Vagina (tissue), 2 donors: Measurements from ENCODE around the gene SPECC1. TPM values are rescaled to one million over a fixed set of nuclear protein-coding genes. Genes with fewer than 3 reads are reported as not detected.
"Not testable (repeated sequence)": the region's sequence is repeated elsewhere in the genome, so short reads cannot be mapped to it uniquely, and the experiment has no call there.

Experiments
- DNase-seq, 2 donors: peaks; one replicate each; pipeline ENCODE4 v3.0.0-alpha.2; 2017; ENCODE audit errors: extremely low spot score in 2 of 2
- H3K27ac ChIP-seq: fragments of 200-600 bp; sonication (generic); one replicate; pipeline ENCODE4 v1.5.1; 2019
- H3K27me3 ChIP-seq: fragments of 200-600 bp; sonication (generic); one replicate; pipeline ENCODE4 v1.5.1; 2019
- H3K36me3 ChIP-seq, 2 donors: fragments of 200-600 bp; sonication (generic); one replicate each; pipeline ENCODE4 v1.5.1; 2017 to 2019
- H3K4me1 ChIP-seq: fragments of 200-600 bp; sonication (generic); one replicate; pipeline ENCODE4 v1.5.1; 2019
- H3K4me3 ChIP-seq, 2 donors: fragments of 200-600 bp; sonication (generic); 1 replicate in 1 of 2; 2 replicates in 1 of 2; pipeline ENCODE4 v1.5.1; 2016 to 2019
- H3K9me3 ChIP-seq: fragments of 200-600 bp; sonication (generic); one replicate; pipeline ENCODE4 v1.5.1; 2019
- POLR2A ChIP-seq, 2 donors: fragments of 450-650 bp; IDR thresholded peaks; one replicate each; pipeline ENCODE4 v1.6.1; 2017; ENCODE audit warnings: antibody characterized with exemption in 2 of 2, mild to moderate bottlenecking in 2 of 2, moderate library complexity in 2 of 2
- POLR2AphosphoS5 ChIP-seq, 2 donors: sonication (generic); formaldehyde crosslinking; IDR thresholded peaks; one replicate each; pipeline ENCODE4 v1.9.0; 2017; ENCODE audit warnings: antibody characterized with exemption in 2 of 2, mild to moderate bottlenecking in 2 of 2, low read depth in 1 of 2; ENCODE audit not compliant: insufficient read depth in 1 of 2
- intact Hi-C: fragments of 100-400 bp; cut with DNase I; formaldehyde crosslinking; loops from one replicate; pipeline ENCODE4 v1.15.1; 2023
- total RNA-seq: library from RNA; depleted of rRNA; stranded (reverse); fragments of >200 nt; gene quantifications from one replicate; pipeline ENCODE4 v1.2.3, GENCODE V29; 2016
- TF ChIP-seq, protein P1 (sequence below), 3 experiments: fragments of 450-650 bp in 2 of 3; fragments of 200-600 bp in 1 of 3; sonication (generic) in 1 of 3; IDR thresholded peaks; one replicate each; pipeline ENCODE4 v1.5.1; 2017 to 2019; ENCODE audit warnings: antibody characterized with exemption in 3 of 3, mild to moderate bottlenecking in 2 of 3, moderate library complexity in 2 of 3

The SPECC1 gene
- total RNA-seq, 1 donor from 2014 or later: 25.3 TPM

DNA sequence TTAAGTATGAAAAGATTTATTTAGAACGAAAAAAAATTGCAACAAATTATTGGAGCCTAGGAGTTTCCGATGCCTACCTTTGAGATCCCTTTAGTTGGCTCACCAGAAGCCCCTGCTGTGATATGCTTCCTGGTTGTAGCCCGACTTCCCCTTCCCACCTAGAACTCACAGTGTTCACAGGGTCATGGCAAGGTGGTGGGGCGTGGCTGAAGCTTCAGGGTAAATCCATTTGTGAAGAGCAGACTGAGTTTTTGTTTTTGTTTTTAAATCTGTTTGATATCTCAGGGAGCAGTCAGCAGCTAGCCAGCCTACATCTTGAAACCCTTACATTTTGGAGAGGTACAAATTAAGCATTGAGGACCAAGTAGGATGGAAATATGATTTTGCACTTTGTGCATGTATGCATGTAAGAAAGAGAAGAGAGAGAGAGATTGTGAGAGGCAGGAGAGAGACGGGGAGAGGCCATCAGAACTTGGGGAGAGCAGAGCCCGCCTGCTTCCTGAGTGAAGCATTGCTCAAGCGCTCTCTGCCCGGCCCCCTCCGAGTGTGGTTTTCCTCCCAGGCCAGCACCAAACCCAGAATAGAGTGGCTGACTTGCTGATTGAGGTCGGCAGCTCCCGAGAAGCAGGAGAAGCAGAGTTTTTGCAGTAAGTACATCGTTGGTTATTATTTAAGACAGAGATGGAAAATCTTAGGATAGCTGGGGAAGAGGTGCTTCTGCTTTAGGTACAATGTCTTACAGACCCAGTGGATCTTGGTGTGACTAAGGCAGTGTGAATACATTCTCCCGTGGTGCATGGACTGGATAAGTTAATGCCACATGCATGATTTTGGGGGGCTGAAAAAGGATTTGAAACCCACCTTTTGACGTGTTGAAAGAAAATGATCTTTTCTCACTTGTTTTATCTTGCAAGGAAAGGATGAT, 64.2 kb downstream of the SPECC1 start:
- peaks cover 7% of the 10 kb centered on the region for H3K4me1 ChIP-seq
- no peaks in the 10 kb centered on the region for H3K27me3 ChIP-seq
- no peak for DNase-seq
- no peaks in the 10 kb centered on the region for H3K9me3 ChIP-seq
- H3K36me3 ChIP-seq: no peaks in the 10 kb centered on the region
- intact Hi-C loops: no loop called here
- peak overlapping the region; percentile 7 for H3K27ac ChIP-seq
- H3K4me3 ChIP-seq: peak overlapping the region; percentile 16 to 30
- TF ChIP-seq POLR2A (IDR thresholded peaks at IDR 0.05): no peak
- TF ChIP-seq POLR2AphosphoS5 (IDR thresholded peaks at IDR 0.05; ENCODE audit: insufficient read depth in 1 of 2, low read depth in 1 of 2): peak in 1 of 2 donors; percentile 42
- TF ChIP-seq, protein P1, sequence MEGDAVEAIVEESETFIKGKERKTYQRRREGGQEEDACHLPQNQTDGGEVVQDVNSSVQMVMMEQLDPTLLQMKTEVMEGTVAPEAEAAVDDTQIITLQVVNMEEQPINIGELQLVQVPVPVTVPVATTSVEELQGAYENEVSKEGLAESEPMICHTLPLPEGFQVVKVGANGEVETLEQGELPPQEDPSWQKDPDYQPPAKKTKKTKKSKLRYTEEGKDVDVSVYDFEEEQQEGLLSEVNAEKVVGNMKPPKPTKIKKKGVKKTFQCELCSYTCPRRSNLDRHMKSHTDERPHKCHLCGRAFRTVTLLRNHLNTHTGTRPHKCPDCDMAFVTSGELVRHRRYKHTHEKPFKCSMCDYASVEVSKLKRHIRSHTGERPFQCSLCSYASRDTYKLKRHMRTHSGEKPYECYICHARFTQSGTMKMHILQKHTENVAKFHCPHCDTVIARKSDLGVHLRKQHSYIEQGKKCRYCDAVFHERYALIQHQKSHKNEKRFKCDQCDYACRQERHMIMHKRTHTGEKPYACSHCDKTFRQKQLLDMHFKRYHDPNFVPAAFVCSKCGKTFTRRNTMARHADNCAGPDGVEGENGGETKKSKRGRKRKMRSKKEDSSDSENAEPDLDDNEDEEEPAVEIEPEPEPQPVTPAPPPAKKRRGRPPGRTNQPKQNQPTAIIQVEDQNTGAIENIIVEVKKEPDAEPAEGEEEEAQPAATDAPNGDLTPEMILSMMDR (IDR thresholded peaks at IDR 0.05): no peak

DNA sequence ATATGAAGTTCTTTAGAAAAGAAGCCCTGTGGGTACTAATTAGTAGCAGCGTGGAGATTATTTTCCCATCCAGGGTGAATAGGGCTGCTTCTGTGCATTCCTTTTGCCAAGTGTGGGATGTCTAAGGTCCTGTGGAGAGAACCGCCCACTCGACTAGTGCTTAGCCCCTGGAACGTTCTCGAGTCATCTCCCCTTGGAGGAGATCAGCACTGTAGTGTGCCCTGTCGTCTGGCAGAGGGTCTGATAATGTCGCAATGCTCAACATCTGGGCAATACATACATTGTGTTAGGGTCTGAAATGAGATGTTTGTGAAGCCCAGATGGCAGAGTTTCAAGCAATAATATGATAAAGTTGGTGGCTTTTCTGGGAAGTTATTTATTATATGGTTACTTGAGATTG, 64.8 kb downstream of the SPECC1 start:
- H3K4me3 ChIP-seq: peak overlapping the region; percentile 16 to 30
- no peaks in the 10 kb centered on the region for H3K36me3 ChIP-seq
- TF ChIP-seq POLR2A (IDR thresholded peaks at IDR 0.05): no peak
- no peak for TF ChIP-seq POLR2AphosphoS5 (IDR thresholded peaks at IDR 0.05; ENCODE audit: insufficient read depth in 1 of 2, low read depth in 1 of 2)
- TF ChIP-seq, protein P1 (IDR thresholded peaks at IDR 0.05): no peak

DNA sequence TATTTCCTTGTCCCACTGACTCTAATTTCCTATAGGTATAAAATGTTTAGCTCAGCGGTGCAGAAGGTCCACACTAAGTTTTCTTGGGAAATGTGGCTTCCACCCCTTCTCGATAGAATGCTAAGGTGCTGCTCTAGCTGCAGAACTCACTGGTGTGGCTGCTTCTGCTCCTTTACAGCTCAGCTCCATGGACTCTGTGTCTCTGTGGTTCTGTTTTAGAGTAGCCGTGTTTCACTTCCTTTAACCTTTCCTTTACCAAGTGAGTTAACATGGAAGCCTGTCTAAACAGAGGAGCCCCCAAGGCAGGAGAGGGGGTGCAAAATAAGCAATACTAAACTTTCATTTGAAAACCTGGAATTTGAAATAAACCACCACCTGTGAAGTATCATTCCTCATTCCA, 65.3 kb downstream of the SPECC1 start:
- peaks cover 7% of the 10 kb centered on the region for H3K4me1 ChIP-seq
- no peaks in the 10 kb centered on the region for H3K36me3 ChIP-seq
- no peak for TF ChIP-seq POLR2A (IDR thresholded peaks at IDR 0.05)
- H3K27ac ChIP-seq: peak overlapping the region; percentile 7
- no peak for DNase-seq
- H3K27me3 ChIP-seq: no peaks in the 10 kb centered on the region
- no peaks in the 10 kb centered on the region for H3K9me3 ChIP-seq
- intact Hi-C loops: no loop called here
- H3K4me3 ChIP-seq: peak overlapping the region in 1 of 2 donors; percentile 16

More for the DNA sequence above, 64.8 kb downstream of the SPECC1 start:
- Histone ChIP-seq H3K27me3 (no peaks in the 10 kb centered on the region), H3K9me3 (no peaks in the 10 kb centered on the region), H3K4me1 (peaks cover 7% of the 10 kb centered on the region), H3K27ac (peak overlapping the region; percentile 7)
- intact Hi-C loops: no loop called here
- DNase-seq: no peak

DNA sequence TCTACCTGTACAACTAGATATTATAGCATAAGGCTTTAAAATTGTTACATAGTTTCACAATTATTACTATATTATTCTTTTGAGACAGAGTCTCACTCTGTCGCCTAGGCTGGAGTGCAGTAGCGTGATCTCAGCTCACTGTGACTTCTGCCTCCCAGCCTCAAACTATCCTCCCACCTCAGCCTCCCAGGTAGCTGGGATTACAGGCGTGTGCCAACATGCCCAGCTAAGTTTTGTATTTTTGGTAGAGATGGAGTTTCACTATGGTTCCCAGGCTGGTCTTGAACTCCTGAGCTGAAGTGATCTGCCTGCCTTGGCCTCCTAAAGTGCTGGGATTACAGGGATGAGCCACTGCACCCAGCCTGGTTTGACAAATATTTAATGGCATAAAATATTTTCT, 67.0 kb downstream of the SPECC1 start:
- H3K27me3 ChIP-seq, H3K9me3 ChIP-seq, H3K4me1 ChIP-seq, H3K36me3 ChIP-seq, H3K4me3 ChIP-seq, intact Hi-C loops, DNase-seq: not testable (repeated sequence)
- H3K27ac ChIP-seq: peak overlapping the region; percentile 47

DNA sequence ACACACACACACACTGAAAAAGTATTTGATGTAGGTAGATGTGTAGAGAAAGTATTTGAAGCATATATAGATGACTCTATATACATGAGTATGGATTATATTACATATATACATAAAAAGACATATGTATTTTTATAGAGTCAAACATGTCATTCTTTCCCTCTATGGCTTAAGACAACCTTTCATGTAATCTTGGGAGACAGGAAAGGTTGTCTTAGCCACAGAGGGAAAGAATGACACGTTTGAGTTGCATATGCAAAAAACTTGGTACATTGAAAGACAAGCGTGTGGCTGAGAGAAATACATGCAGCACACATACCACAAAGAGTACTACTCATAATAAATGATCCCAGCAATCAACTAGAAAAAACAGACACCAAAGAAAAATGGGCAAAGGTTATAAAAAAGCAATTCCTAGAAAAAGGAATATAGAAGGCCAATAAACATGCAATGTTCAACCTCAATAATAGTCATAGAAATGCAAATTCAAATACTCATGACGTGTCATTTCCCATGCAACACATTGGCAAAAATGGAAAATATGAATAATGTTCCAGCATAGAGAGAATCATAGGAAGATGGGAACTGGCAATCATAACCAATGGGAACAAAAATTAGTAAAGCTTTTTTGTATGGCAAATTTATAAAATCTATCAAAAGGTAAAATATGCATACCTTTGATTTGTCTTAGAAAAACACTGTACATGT, 69.0 kb downstream of the SPECC1 start:
- H3K4me3 ChIP-seq: no peak overlapping the region
- no peaks in the 10 kb centered on the region for H3K36me3 ChIP-seq
- no peaks in the 10 kb centered on the region for H3K27me3 ChIP-seq
- H3K27ac ChIP-seq: no peak overlapping the region
- intact Hi-C loops: no loop called here
- DNase-seq: no peak
- H3K9me3 ChIP-seq: no peaks in the 10 kb centered on the region
- no peak for TF ChIP-seq POLR2A (IDR thresholded peaks at IDR 0.05)
- TF ChIP-seq POLR2AphosphoS5 (IDR thresholded peaks at IDR 0.05; ENCODE audit: insufficient read depth in 1 of 2, low read depth in 1 of 2): no peak
- TF ChIP-seq, protein P1 (IDR thresholded peaks at IDR 0.05): no peak
- peaks cover 7% of the 10 kb centered on the region for H3K4me1 ChIP-seq
